ENCODE measurements around the gene MAST4.

The MAST4 gene

GRCh38 chr5:66603881-66604280 lies 7.7 kb downstream of the MAST4 start:
- no peak for DNase-seq (ENCODE audit: low spot score)

GRCh38 chr5:66606713-66607112 lies 10.5 kb downstream of the MAST4 start:
- no peak for DNase-seq (ENCODE audit: low spot score)

GRCh38 chr5:66608501-66608900 lies 12.3 kb downstream of the MAST4 start:
- DNase-seq (ENCODE audit: low spot score): no peak

GRCh38 chr5:66609615-66610014 lies 13.4 kb downstream of the MAST4 start:
- no peak for DNase-seq (ENCODE audit: low spot score)

- no peak for DNase-seq (ENCODE audit: low spot score)
These were observed 16.0 kb downstream of the MAST4 start for GRCh38 chr5:66612226-66612625.

DNA sequence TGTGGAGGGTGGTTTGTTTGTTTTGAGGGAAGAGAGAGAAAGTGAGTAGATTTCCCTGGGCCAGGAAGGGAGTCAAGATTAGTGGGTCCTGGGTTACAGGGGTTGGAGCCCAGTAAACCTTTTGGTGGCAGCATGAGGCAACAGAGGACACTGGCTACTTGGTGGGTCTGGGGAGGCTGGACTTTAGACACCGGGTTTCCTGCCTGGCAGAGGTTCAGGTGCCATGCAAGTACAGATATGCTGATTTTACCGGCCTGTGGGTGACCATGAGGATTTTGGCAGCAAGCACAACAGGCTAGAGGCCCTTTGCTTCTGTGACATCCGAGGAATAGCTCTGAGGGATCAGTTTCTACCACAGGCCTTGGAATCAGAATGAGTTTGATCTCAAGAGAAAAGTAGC lies 18.9 kb downstream of the MAST4 start:
- DNase-seq (ENCODE audit: low spot score): no peak

DNA sequence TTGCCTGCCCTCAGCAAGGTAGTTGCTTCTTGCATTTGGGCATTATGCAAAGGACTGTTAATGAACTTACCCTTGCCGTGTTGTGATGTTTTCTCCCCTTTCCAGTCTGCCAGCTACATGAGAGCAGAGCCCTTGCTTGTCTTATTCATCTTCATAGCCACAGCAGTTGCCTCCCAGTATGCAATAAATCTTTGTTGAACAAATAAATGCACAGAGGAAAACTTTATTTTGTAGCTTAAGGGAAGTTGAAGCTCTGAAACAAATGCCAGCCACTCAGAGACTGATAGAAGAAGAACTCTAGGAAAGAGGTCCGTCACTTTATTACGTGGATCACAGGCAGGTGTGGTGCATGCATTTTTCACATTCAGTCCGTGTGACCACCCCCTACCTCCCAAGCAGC lies 19.7 kb downstream of the MAST4 start:
- DNase-seq (ENCODE audit: low spot score): no peak

DNA sequence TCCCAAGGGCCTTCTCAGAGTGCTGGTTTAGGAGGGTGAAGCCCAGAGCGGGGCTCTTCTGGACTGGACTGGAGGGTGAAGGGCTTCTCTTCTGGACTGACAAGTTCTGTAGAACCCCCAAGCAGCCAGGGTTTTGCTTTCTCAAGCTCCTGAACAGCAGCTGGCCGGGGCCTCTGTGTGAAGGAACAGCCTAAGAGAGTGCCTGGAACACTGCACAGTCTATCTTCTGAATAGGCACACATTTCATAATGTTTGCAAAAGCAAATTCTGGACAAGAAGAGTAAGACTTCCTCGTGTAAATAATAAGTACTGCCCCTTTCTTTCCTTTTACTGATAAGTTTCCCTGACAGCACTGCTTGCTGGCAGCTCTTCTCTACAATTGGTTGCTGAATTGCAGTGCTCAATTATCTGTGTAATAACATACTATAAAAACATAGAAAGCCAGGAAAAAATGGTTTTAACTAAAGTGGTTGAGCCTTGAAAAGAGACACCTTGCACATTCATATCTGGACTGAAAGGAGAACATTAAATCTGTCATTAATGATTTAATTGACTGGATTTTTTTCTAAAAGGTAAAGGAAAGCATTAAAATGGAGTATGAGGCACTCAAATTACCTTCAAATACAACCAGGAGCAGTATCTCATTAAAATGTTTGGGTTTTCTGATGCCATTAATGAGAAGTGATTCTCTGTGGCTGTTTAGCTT lies 20.5 kb downstream of the MAST4 start:
- no peak for DNase-seq (ENCODE audit: low spot score)

GRCh38 chr5:66617226-66617861 lies 21.2 kb downstream of the MAST4 start:
- DNase-seq (ENCODE audit: low spot score): no peak

GRCh38 chr5:66617991-66618768 lies 22.0 kb downstream of the MAST4 start:
- no peak for DNase-seq (ENCODE audit: low spot score)

GRCh38 chr5:66620711-66621110 lies 24.5 kb downstream of the MAST4 start:
- DNase-seq (ENCODE audit: low spot score): no peak

DNA sequence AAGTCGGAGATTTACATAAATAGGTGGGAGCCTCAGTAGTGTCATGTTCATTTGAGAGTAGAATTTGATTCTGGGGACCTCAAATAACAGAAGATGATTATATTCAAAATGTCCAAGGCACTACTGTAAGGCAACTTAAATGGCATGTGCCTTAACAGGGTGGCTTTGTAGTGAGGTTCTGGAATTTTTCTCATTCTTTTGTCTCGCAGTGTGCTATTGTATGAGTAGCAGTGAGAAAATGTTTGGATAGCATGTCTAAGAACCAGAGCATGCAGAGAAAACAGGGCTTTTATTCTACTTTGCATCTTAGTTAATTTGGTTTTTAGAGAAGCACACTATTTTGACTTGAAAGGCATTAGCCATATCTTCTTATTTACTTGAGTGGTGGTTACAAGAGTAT lies 25.0 kb downstream of the MAST4 start:
- no peak for DNase-seq (ENCODE audit: low spot score)

DNA sequence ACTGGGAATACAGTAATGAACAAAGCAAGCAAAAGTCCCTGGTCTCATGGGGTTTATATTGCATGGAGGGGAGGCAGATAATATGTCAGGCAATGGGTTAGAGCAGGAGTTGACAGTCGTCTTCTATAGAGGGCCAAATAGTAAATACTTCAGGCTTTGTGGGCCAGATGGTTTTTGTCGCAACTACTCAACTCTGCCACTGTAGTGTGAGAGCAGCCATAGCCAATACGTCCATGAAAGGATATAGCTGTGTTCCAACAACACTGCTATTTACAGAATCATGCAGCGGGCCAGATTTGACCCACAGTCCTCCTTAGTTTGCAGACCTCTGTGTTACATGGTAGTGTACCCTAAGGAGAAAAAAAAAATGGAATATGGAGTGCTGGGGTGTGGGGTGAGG lies 25.5 kb downstream of the MAST4 start:
- no peak for DNase-seq (ENCODE audit: low spot score)

GRCh38 chr5:66628561-66628960 lies 32.4 kb downstream of the MAST4 start:
- no peak for DNase-seq (ENCODE audit: low spot score)

DNA sequence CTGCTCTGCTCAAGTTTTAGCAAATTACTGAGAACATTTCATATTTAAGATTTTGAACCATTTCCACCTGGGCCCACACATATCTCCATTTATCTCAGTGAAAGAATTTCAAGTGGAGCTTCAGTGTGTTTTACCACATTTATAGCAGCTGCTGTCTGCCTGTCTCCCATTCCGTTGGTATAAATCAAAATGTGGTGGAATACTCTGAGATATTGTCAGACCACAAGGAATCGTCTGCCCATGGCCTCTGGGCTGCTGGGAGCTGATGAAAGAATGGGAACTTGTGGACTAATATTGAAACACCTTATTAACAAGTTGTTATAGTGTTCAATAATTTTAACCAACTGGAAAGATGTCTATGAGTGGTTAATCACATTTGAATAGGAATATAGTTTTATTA lies 33.3 kb downstream of the MAST4 start:
- DNase-seq (ENCODE audit: low spot score): no peak

DNA sequence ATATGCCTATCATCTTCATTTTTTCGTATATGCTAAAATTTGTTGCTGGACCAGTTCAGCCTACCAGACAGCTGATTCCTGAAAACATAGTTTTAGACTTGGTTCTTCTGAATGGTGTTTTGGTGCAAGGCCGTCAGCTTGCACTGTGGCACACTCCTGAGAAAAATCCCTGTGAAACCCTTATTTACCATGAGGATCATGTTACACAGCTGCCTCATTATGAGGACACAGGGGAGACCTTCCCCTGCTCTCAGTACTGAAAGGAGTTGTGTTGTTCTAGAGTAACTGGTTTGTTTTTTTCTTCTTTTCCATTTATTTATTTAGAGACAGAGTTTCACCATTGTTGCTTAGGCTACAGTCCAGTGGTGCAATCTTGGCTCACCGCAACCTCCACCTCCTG lies 37.6 kb downstream of the MAST4 start:
- DNase-seq (ENCODE audit: low spot score): peak; percentile 20

GRCh38 chr5:66634601-66635000 lies 38.4 kb downstream of the MAST4 start:
- DNase-seq (ENCODE audit: low spot score): no peak

- DNase-seq (ENCODE audit: low spot score): no peak
These were observed 41.8 kb downstream of the MAST4 start for GRCh38 chr5:66637994-66638393.

GRCh38 chr5:66639037-66639436 lies 42.8 kb downstream of the MAST4 start:
- DNase-seq (ENCODE audit: low spot score): no peak

DNA sequence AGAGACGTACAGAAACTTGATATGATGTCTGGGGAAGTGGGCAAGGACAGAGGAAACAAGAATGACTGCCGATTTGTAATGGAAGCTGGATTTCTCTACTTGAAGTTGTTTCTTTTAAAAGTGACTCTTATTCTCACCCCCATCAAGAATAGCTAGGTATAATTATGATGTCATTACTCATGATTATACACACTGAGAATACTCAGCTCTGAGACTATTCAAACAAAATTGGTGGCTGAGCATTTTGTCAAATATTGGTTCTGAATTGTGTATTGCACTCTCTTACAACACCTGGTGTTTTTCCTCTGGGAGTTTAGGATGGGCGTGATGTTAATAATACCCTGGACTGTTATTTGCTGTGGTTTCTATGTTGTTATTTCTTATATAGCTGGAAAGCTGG lies 46.3 kb downstream of the MAST4 start:
- DNase-seq (ENCODE audit: low spot score): no peak

- DNase-seq (ENCODE audit: low spot score): no peak
These were observed 47.2 kb downstream of the MAST4 start for GRCh38 chr5:66643387-66643786.

DNA sequence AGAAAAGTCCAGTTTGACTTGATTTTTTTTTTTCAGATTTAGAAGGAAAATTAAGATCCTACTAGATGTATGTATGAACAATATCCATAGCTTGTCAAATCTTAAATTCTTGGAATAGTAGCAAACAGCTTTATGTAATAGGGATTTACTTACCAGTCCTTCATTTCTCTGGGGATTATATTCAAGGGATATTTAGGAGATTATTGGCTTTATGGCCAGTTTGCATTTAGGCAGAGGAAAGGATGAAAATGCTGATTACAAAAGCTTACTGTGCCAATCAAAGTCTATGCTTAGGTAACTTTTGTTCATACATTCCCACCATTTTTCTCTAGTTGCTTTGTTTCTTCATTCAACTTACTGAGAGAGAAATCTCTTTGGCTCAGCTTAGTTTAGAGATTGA lies 47.9 kb downstream of the MAST4 start:
- DNase-seq (ENCODE audit: low spot score): no peak

- no peak for DNase-seq (ENCODE audit: low spot score)
These were observed 48.8 kb downstream of the MAST4 start for GRCh38 chr5:66645039-66645438.

Data from HuH-7 (cell line).